T-helper 17 cell (primary cell): Measurements from ENCODE around the gene SLC34A3. TPM values are rescaled to one million over a fixed set of nuclear protein-coding genes. Genes with fewer than 3 reads are reported as not detected.

Experiments
- ATAC-seq: fragments of 150-1000 bp; cut with Tn5 transposase; 2 replicates; pipeline ENCODE4 v1.10.0; 2021; ENCODE audit warnings: mild to moderate bottlenecking, moderate library complexity
- DNase-seq, 3 donors: peaks; one replicate each; pipeline versions ENCODE4 v3.0.0 to v3.0.0-alpha.2; 2020 to 2021
- H3K9me3 ChIP-seq: one replicate; pipeline ENCODE4 v1.7.0; 2013; ENCODE audit warnings: low read length, mild to moderate bottlenecking; ENCODE audit not compliant: control insufficient read depth, poor library complexity, severe bottlenecking
- H3K27ac Mint-ChIP-seq: one replicate; pipeline ENCODE4 v1.8.0; 2022; ENCODE audit warnings: mild to moderate bottlenecking, moderate library complexity, mixed read lengths
- H3K27me3 Mint-ChIP-seq: one replicate; pipeline ENCODE4 v1.8.0; 2022; ENCODE audit warnings: mixed read lengths
- H3K36me3 Mint-ChIP-seq: one replicate; pipeline ENCODE4 v1.8.0; 2022; ENCODE audit warnings: low read depth, mixed read lengths
- H3K4me1 Mint-ChIP-seq: one replicate; pipeline ENCODE4 v1.8.0; 2022; ENCODE audit warnings: mild to moderate bottlenecking, mixed read lengths
- H3K4me3 Mint-ChIP-seq: one replicate; pipeline ENCODE4 v1.8.0; 2022; ENCODE audit warnings: mild to moderate bottlenecking, moderate library complexity, mixed read lengths
- total RNA-seq, 4 donors: library from RNA in 2 of 4; stranded (reverse) in 2 of 4; gene quantifications; one replicate each; pipeline ENCODE4 v1.2.3 and lab custom pipeline; 2022 to 2026

SLC34A3 gene
- total RNA-seq, 2 donors from 2014 or later, result not detected

- ATAC-seq, result no peak
- Mint-ChIP-seq H3K27me3 (no peaks in the 10 kb centered on the region), H3K4me1 (peaks cover 24% of the 10 kb centered on the region), H3K27ac (no peak overlapping the region), H3K36me3 (peaks cover 3% of the 10 kb centered on the region), H3K4me3 (no peak overlapping the region)
- H3K9me3 ChIP-seq, result no peaks in the 10 kb centered on the region
- DNase-seq, result no peak
These were observed 43.1 kb downstream of the SLC34A3 start for GRCh38 chr9:137273611-137274320.

- ATAC-seq (no peak), DNase-seq (no peak)
- H3K27ac Mint-ChIP-seq, result peak overlapping the region; percentile 77
- peaks cover 2% of the 10 kb centered on the region for H3K36me3 Mint-ChIP-seq
- peaks cover 22% of the 10 kb centered on the region for H3K4me1 Mint-ChIP-seq
- no peaks in the 10 kb centered on the region for H3K9me3 ChIP-seq
- H3K4me3 Mint-ChIP-seq, result peak overlapping the region; percentile 65
- H3K27me3 Mint-ChIP-seq, result no peaks in the 10 kb centered on the region
These were observed 44.5 kb downstream of the SLC34A3 start for GRCh38 chr9:137275203-137275587.

GRCh38 chr9:137275588-137276472 is 45.1 kb downstream of the SLC34A3 start:
- H3K9me3 ChIP-seq, result no peaks in the 10 kb centered on the region
- Mint-ChIP-seq H3K36me3 (peaks cover 2% of the 10 kb centered on the region), H3K27ac (peak overlapping the region; percentile 77), H3K27me3 (no peaks in the 10 kb centered on the region), H3K4me3 (peak overlapping the region; percentile 65), H3K4me1 (peaks cover 22% of the 10 kb centered on the region)
- no peak for ATAC-seq
- no peak for DNase-seq

- DNase-seq (no peak), ATAC-seq (no peak)
- no peaks in the 10 kb centered on the region for H3K9me3 ChIP-seq
- H3K27ac Mint-ChIP-seq, result peak overlapping the region; percentile 77
- peak overlapping the region; percentile 77 for H3K4me3 Mint-ChIP-seq
- peaks cover 19% of the 10 kb centered on the region for H3K4me1 Mint-ChIP-seq
- H3K27me3 Mint-ChIP-seq, result no peaks in the 10 kb centered on the region
- H3K36me3 Mint-ChIP-seq, result no peaks in the 10 kb centered on the region
These were observed 46.0 kb downstream of the SLC34A3 start for GRCh38 chr9:137276473-137277328.

GRCh38 chr9:137277329-137278041 is 46.8 kb downstream of the SLC34A3 start, which contains the start of gene TOR4A:
Gene TOR4A (plus strand): TSS chr9:137277726. CDS start chr9:137278690, 964 bp downstream.
- Mint-ChIP-seq H3K27ac (peak within 1 kb of the TSS; percentile 77), H3K27me3 (peaks cover 5% of the 10 kb centered on the region), H3K4me1 (peaks cover 19% of the 10 kb centered on the region), H3K4me3 (peak within 1 kb of the TSS; percentile 84), H3K36me3 (no peaks in the 10 kb centered on the region)
- DNase-seq (no peak), ATAC-seq (peak; percentile 64)
- no peaks in the 10 kb centered on the region for H3K9me3 ChIP-seq

GRCh38 chr9:137278061-137278701 is 47.5 kb downstream of the SLC34A3 start:
- Mint-ChIP-seq H3K4me1 (peaks cover 21% of the 10 kb centered on the region), H3K4me3 (peak overlapping the region; percentile 84), H3K27ac (no peak overlapping the region), H3K36me3 (no peaks in the 10 kb centered on the region), H3K27me3 (peaks cover 8% of the 10 kb centered on the region)
- no peaks in the 10 kb centered on the region for H3K9me3 ChIP-seq
- ATAC-seq, result peak; percentile 14
- DNase-seq, result no peak

GRCh38 chr9:137278721-137279711 is 48.3 kb downstream of the SLC34A3 start:
- no peaks in the 10 kb centered on the region for H3K36me3 Mint-ChIP-seq
- peaks cover 21% of the 10 kb centered on the region for H3K4me1 Mint-ChIP-seq
- H3K27ac Mint-ChIP-seq, result no peak overlapping the region
- no peaks in the 10 kb centered on the region for H3K9me3 ChIP-seq
- ATAC-seq (no peak), DNase-seq (no peak)
- peaks cover 8% of the 10 kb centered on the region for H3K27me3 Mint-ChIP-seq
- H3K4me3 Mint-ChIP-seq, result no peak overlapping the region

- Mint-ChIP-seq H3K27ac (no peak overlapping the region), H3K27me3 (peaks cover 8% of the 10 kb centered on the region), H3K4me3 (no peak overlapping the region), H3K36me3 (no peaks in the 10 kb centered on the region), H3K4me1 (peaks cover 18% of the 10 kb centered on the region)
- DNase-seq, result no peak
- ATAC-seq, result no peak
- no peaks in the 10 kb centered on the region for H3K9me3 ChIP-seq
These were observed 49.2 kb downstream of the SLC34A3 start for GRCh38 chr9:137279741-137280473.

GRCh38 chr9:137280474-137281344 is 50.0 kb downstream of the SLC34A3 start:
- peaks cover 13% of the 10 kb centered on the region for H3K4me1 Mint-ChIP-seq
- H3K9me3 ChIP-seq, result no peaks in the 10 kb centered on the region
- H3K4me3 Mint-ChIP-seq, result no peak overlapping the region
- H3K27ac Mint-ChIP-seq, result no peak overlapping the region
- no peak for DNase-seq
- no peak for ATAC-seq
- H3K36me3 Mint-ChIP-seq, result no peaks in the 10 kb centered on the region
- peaks cover 8% of the 10 kb centered on the region for H3K27me3 Mint-ChIP-seq
